Motor neuron (in vitro differentiated cells): ENCODE results near the gene CCDC81. TPM values are rescaled to one million over a fixed set of nuclear protein-coding genes. Genes with fewer than 3 reads are reported as not detected.
"Not testable (repeated sequence)": the region's sequence is repeated elsewhere in the genome, so short reads cannot be mapped to it uniquely, and the experiment has no call there.

Experiments used
- ATAC-seq, 8 experiments: fragments of 200-7000 bp; cut with Tn5 transposase; replicated peaks in 6 of 8; 2 replicates each; pipeline ENCODE4 v1.8.0; 2021; ENCODE audit warnings: mild to moderate bottlenecking in 8 of 8, moderate library complexity in 8 of 8
- H3K27ac ChIP-seq, 2 donors: fragments of 250-450 bp; sonication (Bioruptor Pico); 2 replicates each; pipeline ENCODE4 v1.9.0; 2021; ENCODE audit warnings: antibody characterized with exemption in 2 of 2, mild to moderate bottlenecking in 2 of 2, moderate library complexity in 1 of 2
- H3K4me1 ChIP-seq, 2 donors: fragments of 250-450 bp; sonication (Bioruptor Pico); replicated peaks in 1 of 2; 2 replicates each; pipeline ENCODE4 v1.6.1; 2021; ENCODE audit warnings: antibody characterized with exemption in 2 of 2, mild to moderate bottlenecking in 2 of 2, moderate library complexity in 1 of 2
- H3K4me3 ChIP-seq, 5 donors: fragments of 250-450 bp; sonication (Bioruptor Pico); 2 replicates each; pipeline ENCODE4 v1.9.0; 2021; ENCODE audit warnings: antibody characterized with exemption in 5 of 5, mild to moderate bottlenecking in 5 of 5, moderate library complexity in 4 of 5
- WGBS, 10 experiments: fragments of 450-650 bp; shearing (Covaris generic); methylation state at CpG; one replicate each; pipeline ENCODE4 v1.0.0; 2022; 5-methylcytosine and 5-hydroxymethylcytosine counted together
- in situ Hi-C, 9 experiments: fragments of 400-800 bp; cut with MboI; loops; one replicate each; pipeline ENCODE4 v1.15.0; 2021; ENCODE audit warnings: low sequenced_read_pairs in 9 of 9, low pct_unique_long_range_greater_than_20kb in 2 of 9; ENCODE audit not compliant: unreplicated experiment in 9 of 9
- total RNA-seq, 8 experiments: library from RNA; unstranded; fragments of 300-600 nt; gene quantifications; 2 replicates each; pipeline versions ENCODE4 v1.2.3 to v1.2.4, GENCODE V29; 2022

Gene CCDC81
- total RNA-seq = 10 to 100 TPM in 1 of 8 experiments, 1 to 10 TPM in 6, under 1 TPM in 1; 0.92 to 15.6 (median 2.1) TPM

GRCh38 chr11:86374586-86374985, at the start of gene CCDC81:
Gene CCDC81, plus strand, starts transcription at chr11:86374887. Its CDS starts 277 bp downstream, at chr11:86375164.
- WGBS, 10 experiments = 0 to 56% (median 17%) methylated on average over 2 to 17 of the region's 25 CpGs; no CpG with 5 or more reads in 2 of the 10 experiments
- Histone ChIP-seq H3K27ac (no peak within 1 kb of the TSS), H3K4me1 (peaks cover 0 to 11% of the 10 kb centered on the region in 2 donors), H3K4me3 (peak within 1 kb of the TSS in 2 of 5 donors; percentile 3 to 32)
- ATAC-seq = peak; percentile 72 to 99 (median 87)
- in situ Hi-C loops = loop anchor here in 1 of 9 experiments (25.0 kb wide), 1 partner anchor 438 kb away; the partner anchor contains the start of gene PRSS23

DNA sequence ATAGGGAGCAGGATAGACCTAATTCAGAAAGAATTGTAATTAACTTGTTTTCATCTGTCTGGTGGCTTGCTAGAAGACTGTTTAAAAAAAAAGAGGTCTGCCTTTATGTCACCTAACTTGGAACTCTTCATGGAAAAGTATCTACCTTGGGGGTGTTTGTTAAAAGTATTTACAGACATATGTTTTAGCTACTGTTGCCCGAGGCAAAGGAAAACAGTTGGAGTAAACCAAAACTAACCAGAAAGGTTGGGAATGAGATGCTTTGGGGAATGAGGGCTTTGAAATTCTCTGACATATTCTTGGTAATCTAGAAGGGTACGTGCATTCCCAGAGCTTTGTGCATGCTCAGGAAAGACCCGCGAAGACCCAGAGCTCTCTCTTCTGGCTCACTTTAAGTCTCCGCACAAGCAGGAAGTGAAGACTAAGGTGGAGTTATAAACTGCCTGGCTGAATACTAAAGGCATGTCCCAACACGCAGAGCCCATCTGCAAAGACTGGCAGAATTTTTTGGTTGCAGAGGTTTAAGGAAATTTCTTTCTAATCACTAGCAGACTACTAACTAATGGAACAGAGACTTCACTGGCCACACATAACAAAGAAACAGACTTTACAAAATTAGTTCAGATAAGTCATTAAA, 39.4 kb upstream of the CCDC81 start:
- 93 to 100% (median 100%) methylated on average over 1 to 5 of the region's 6 CpGs; no CpG with 5 or more reads in 1 of the 10 experiments for WGBS, 10 experiments
- peak in 1 of 8 experiments; percentile 52 for ATAC-seq
- Histone ChIP-seq H3K27ac (no peak overlapping the region), H3K4me1 (no peaks in the 10 kb centered on the region), H3K4me3 (no peak overlapping the region)
- in situ Hi-C loops = no loop called here

- Histone ChIP-seq H3K4me1 (no peaks in the 10 kb centered on the region), H3K4me3 (no peak overlapping the region), H3K27ac (no peak overlapping the region)
- WGBS, 10 experiments = 0 to 100% (median 100%) methylated on average over 1 to 2 of the region's 2 CpGs
- peak in 2 of 8 experiments; percentile 52 to 83 for ATAC-seq
- in situ Hi-C loops = no loop called here
Measured at GRCh38 chr11:86337227-86337626, 37.5 kb upstream of the CCDC81 start.

DNA sequence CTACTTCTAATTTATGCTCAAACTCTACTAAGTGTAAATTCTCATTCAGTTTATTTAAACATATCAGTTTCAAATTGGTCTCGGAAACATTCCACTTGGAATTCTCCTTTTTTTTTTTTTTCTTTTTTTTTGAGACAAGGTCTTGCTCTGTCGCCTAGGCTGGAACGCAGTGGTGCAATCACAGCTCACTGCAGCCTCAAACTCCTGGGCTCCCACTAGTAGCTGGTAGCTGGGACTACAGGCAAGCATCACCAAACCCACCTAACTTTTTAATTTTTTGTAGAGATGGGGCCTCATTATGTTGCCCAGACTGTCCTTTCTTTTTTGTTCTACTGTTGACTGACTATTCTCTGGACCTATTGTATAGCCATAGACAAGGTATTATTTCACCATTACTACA, 33.3 kb upstream of the CCDC81 start:
- H3K4me1 ChIP-seq = no peaks in the 10 kb centered on the region
- H3K27ac ChIP-seq = no peak overlapping the region
- H3K4me3 ChIP-seq = no peak overlapping the region
- 83 to 100% (median 95%) methylated on average over 1 to 3 of the region's 3 CpGs; no CpG with 5 or more reads in 2 of the 10 experiments for WGBS, 10 experiments
- no peak for ATAC-seq
- in situ Hi-C loops = no loop called here

DNA sequence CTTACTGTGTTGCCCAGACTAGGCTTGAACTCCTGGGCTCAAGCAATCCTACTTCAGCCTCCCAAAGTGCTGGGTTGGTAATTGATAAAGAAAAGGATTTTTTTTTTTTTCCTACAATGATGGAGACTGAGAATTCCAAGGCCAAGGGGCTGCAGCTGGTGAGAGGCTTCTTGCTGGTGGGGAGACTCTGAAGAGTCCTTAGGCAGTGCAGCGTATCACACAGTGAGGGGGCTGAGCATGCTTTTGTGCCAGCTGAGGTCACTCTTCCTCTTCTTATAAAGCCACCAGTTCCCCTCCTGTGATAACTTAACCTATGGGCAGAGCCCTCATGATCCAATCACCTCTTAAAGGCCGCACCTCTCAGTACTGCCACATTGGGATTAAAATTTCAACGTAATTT, 28.2 kb upstream of the CCDC81 start:
- in situ Hi-C loops = no loop called here
- H3K4me3 ChIP-seq = no peak overlapping the region
- ATAC-seq = no peak
- 94 to 100% (median 95%) methylated on average over 1 to 2 of the region's 3 CpGs; no CpG with 5 or more reads in 7 of the 10 experiments for WGBS, 10 experiments
- no peaks in the 10 kb centered on the region for H3K4me1 ChIP-seq
- H3K27ac ChIP-seq = no peak overlapping the region

DNA sequence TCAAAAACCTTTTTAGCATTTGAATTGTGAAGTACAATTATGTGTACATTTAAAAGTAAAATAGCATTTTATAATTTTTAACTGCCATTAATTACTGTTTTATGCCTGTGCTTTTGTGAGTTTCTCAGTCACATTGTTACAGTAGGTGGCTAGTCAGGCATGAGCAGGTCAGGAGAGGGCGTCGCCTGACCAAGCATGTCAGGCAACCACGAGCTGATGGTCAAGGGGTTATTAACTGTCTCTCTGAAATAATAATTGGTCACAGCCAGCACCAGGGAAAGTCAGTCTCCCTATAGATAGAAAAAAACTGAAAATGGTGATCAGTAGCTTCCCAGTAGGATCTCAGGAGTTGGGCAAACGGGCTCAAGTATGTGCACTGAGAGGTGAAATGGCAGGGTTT, 19.4 kb upstream of the CCDC81 start:
- WGBS, 10 experiments = 62 to 82% (median 76%) methylated on average over 2 to 4 of the region's 4 CpGs; no CpG with 5 or more reads in 2 of the 10 experiments
- peak in 1 of 8 experiments; percentile 25 for ATAC-seq
- in situ Hi-C loops = loop anchor here in 1 of 9 experiments (25.0 kb wide), 1 partner anchor 457 kb away; the partner anchor contains the start of gene PRSS23

GRCh38 chr11:86357412-86357811, 17.3 kb upstream of the CCDC81 start:
- 33 to 100% (median 80%) methylated on average over 1 to 4 of the region's 4 CpGs; no CpG with 5 or more reads in 1 of the 10 experiments for WGBS, 10 experiments
- peaks cover 8 to 13% of the 10 kb centered on the region in 2 donors for H3K4me1 ChIP-seq
- in situ Hi-C loops = loop anchor here in 1 of 9 experiments (25.0 kb wide), 1 partner anchor 455 kb away; the partner anchor contains the start of gene PRSS23
- not testable (repeated sequence) for ATAC-seq, H3K4me3 ChIP-seq, H3K27ac ChIP-seq

More for the DNA sequence above, 19.4 kb upstream of the CCDC81 start:
- no peak overlapping the region for H3K4me3 ChIP-seq
- peaks cover 8 to 13% of the 10 kb centered on the region in 2 donors for H3K4me1 ChIP-seq
- no peak overlapping the region for H3K27ac ChIP-seq

GRCh38 chr11:86358720-86359119, 16.0 kb upstream of the CCDC81 start:
- WGBS, 10 experiments = 58 to 100% (median 100%) methylated on average over 1 to 2 of the region's 3 CpGs; no CpG with 5 or more reads in 3 of the 10 experiments
- no peak for ATAC-seq
- peak overlapping the region in 1 of 2 donors; percentile 25 for H3K27ac ChIP-seq
- in situ Hi-C loops = loop anchor here in 1 of 9 experiments (25.0 kb wide), 1 partner anchor 454 kb away; the partner anchor contains the start of gene PRSS23
- H3K4me3 ChIP-seq = no peak overlapping the region
- peaks cover 8 to 13% of the 10 kb centered on the region in 2 donors for H3K4me1 ChIP-seq

- ATAC-seq = peak in 4 of 8 experiments; percentile 28 to 89 (median 76)
- Histone ChIP-seq H3K4me3 (no peak overlapping the region), H3K27ac (no peak overlapping the region), H3K4me1 (peaks cover 8 to 13% of the 10 kb centered on the region in 2 donors)
- in situ Hi-C loops = loop anchor here in 1 of 9 experiments (25.0 kb wide), 1 partner anchor 451 kb away; the partner anchor contains the start of gene PRSS23
- whole genome bisulfite sequencing, 10 experiments = 0 to 52% (median 37%) methylated on average over 1 to 2 of the region's 2 CpGs; no CpG with 5 or more reads in 3 of the 10 experiments
Measured at GRCh38 chr11:86360775-86361395, 13.8 kb upstream of the CCDC81 start.

DNA sequence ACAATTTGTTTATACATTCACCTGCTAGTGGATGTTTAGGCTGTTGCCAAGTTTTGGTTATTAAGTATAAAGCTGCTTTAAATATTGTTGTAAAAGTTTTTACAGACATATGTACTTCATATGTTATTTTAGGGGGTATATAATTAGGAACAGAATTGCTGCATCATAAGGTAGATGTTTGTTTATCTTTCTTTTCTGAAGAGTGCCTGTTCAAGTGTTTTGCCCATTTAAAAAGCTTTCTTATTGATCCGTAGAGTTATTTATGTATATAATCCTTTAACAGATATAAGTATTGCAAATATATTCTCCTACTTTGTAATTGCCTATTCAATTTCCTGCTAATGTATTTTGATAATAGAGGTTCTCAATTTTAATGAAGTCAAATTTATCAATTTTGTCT, 11.3 kb upstream of the CCDC81 start:
- no peak overlapping the region for H3K4me3 ChIP-seq
- 85 to 100% (median 100%) methylated on average over 1 of the region's 1 CpG; no CpG with 5 or more reads in 2 of the 10 experiments for WGBS, 10 experiments
- ATAC-seq = no peak
- H3K27ac ChIP-seq = no peak overlapping the region
- in situ Hi-C loops = loop anchor here in 1 of 9 experiments (25.0 kb wide), 1 partner anchor 449 kb away; the partner anchor contains the start of gene PRSS23
- H3K4me1 ChIP-seq = peaks cover 8 to 13% of the 10 kb centered on the region in 2 donors

GRCh38 chr11:86365546-86365945, 9.1 kb upstream of the CCDC81 start:
- WGBS, 10 experiments = 0 to 100% (median 55%) methylated on average over 1 to 2 of the region's 2 CpGs; no CpG with 5 or more reads in 2 of the 10 experiments
- no peak overlapping the region for H3K27ac ChIP-seq
- no peak for ATAC-seq
- in situ Hi-C loops = loop anchor here in 1 of 9 experiments (25.0 kb wide), 1 partner anchor 447 kb away; the partner anchor contains the start of gene PRSS23
- H3K4me3 ChIP-seq = no peak overlapping the region
- no peaks in the 10 kb centered on the region for H3K4me1 ChIP-seq

GRCh38 chr11:86369668-86370067, 5.0 kb upstream of the CCDC81 start:
- Histone ChIP-seq H3K27ac (no peak overlapping the region), H3K4me1 (peaks cover 0 to 5% of the 10 kb centered on the region in 2 donors), H3K4me3 (no peak overlapping the region)
- in situ Hi-C loops = loop anchor here in 1 of 9 experiments (25.0 kb wide), 1 partner anchor 443 kb away; the partner anchor contains the start of gene PRSS23
- 58 to 100% (median 90%) methylated on average over 1 to 7 of the region's 7 CpGs for WGBS, 10 experiments
- ATAC-seq = peak in 2 of 8 experiments; percentile 36 to 48
